ENCODE data around the gene KRT26. TPM values are rescaled to one million over a fixed set of nuclear protein-coding genes. Genes with fewer than 3 reads are reported as not detected.

Gene KRT26
- total RNA-seq, 1 donor from 2014 or later: not detected

DNA sequence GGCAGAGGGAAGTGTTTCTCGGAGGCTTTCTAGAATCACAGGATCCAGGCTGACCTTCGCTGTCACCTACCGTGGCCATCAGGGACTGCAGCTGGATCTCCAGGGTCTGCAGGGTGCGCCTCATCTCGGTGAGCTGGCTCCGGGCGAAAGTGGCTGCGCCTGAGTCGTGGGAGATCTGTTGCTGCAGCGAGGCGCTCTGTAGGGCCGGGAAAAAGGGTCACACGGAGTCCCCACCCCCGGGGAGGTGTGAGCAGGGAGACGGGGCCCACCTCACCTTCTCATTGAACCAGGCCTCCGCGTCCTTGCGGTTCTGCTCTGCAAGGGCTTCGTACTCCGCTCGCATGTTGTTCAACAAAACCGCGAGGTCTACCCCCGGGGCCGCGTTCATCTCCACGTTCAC is 24.8 kb upstream of the KRT26 start:
- intact Hi-C loops (cut with DNase I): no loop called here
- no peak for DNase-seq (ENCODE audit: low spot score)

DNA sequence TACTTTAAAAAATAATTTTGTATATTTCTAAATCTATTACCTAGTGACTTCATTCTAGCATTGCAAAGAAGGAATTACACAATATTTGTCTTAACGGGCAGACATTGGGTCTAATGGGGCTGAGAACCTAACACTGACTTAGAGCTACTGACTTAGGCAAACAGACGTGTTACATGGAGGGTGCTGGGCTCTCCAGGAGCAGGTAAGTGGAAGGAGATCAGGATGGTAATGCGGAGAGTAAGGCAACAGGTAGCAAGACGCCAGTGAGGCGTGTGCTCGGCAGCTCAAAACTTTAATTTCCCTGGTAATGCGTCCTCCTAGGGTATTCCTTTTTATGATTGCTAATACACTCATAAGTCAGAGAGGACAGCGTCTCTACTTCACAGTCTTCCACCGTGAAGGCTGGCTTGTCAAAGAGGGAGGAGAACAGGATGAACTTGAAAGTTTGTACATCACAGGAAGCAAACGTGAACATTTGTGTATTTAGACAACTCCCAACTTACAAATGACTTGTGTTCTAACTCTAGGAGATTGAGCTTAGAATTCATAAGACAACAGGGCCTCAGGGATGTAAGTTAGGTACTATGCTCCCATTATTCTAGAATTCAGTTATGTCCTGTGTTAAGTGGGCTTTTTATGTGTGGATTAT is 23.1 kb upstream of the KRT26 start:
- no peak for DNase-seq (ENCODE audit: low spot score)
- intact Hi-C loops (cut with DNase I): no loop called here

DNA sequence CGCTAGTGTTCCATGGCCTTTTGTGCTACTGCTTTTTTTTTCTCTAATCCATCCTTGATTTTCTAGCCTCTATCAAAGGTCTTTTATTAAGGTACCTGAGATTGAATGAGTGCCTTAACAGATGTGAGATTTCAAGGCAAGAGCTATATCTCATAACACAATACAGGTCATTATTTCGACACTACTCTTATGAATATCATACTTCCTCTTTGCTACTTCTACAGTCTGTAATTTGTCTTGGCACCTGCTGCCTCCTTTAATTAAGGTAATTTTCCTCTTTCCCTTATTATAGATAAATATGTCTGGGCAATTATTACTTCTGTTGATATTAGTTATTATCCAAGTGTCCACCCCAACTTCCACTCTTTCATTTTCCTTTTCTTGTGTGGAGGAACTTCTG is 22.5 kb upstream of the KRT26 start:
- intact Hi-C loops (cut with DNase I): loop anchor here (5.0 kb wide), 1 partner anchor 172 kb away; no protein-coding TSS in a partner anchor

DNA sequence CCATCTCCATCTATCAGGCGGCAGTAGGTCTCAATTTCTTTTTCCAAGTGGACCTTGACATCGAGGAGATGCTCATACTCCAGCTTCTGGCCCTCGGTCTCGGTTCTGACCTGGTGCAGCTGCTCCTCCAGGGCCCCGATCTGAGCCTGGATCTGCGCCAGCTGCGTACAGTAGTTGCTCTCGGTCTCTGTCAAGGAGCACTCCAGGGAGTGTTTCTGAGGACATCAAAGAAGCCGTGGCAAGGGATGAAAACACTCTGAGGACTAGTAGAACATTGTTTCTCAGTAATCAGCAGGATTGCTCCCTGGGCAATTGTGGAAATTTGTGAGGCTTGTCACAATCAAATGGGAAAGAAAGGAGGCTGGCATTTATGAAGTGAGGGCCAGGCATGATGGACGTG is 21.8 kb upstream of the KRT26 start:
- intact Hi-C loops (cut with DNase I): loop anchor here (5.0 kb wide), 1 partner anchor 172 kb away; no protein-coding TSS in a partner anchor
- no peak for DNase-seq (ENCODE audit: low spot score)

More for the DNA sequence above, 22.5 kb upstream of the KRT26 start:
- no peak for DNase-seq (ENCODE audit: low spot score)

DNA sequence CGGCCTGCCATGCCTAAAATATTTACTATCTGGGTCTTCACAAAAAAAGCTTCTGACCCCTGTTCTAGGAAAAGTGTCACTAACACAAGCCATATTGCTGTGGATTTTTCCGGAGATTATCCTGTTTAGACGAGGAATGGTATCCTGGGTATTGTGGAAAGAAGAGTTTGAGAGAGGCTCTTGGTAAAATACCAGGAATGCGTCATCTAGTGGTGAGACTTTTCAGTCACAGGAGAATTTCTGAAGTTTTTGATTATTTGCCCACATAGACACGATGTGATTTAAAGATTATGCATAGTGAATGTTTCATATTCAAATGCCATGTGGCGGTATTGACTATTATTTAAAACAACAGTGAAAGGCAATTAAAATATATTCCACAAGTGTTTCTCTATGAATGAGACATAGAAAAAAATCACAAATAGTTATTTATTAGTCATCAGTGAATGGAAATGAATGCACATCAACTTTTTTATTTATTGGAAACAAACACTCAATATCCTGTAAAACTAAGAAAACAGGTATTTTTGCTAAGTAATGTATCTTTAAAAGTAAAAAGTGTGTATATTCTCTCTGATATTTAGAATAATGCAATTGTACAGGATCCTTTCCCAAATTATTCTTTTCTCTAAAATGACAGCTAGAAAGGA is 19.9 kb upstream of the KRT26 start:
- intact Hi-C loops (cut with DNase I): loop anchor here (5.0 kb wide), 1 partner anchor 170 kb away; no protein-coding TSS in a partner anchor
- no peak for DNase-seq (ENCODE audit: low spot score)

DNA sequence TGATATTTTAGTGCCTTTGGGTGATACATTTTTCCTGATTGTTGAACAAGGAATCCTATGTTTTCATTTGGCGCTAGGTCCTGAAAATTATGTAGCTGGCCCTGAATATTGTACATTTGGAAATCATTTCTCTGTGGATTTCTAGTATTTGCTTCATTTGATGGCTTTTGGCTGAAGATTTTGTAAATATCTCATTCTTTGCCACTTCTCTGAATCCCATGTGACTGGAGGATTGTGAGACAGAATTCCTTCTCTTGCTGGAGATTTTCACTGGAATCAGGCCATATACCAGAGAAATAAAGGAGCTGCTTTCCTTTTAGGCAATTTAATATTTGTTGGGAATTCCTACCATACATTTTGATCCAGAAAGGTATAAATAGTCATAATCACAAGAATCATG is 19.1 kb upstream of the KRT26 start:
- no peak for DNase-seq (ENCODE audit: low spot score)
- intact Hi-C loops (cut with DNase I): loop anchor here (5.0 kb wide), 1 partner anchor 169 kb away; no protein-coding TSS in a partner anchor

DNA sequence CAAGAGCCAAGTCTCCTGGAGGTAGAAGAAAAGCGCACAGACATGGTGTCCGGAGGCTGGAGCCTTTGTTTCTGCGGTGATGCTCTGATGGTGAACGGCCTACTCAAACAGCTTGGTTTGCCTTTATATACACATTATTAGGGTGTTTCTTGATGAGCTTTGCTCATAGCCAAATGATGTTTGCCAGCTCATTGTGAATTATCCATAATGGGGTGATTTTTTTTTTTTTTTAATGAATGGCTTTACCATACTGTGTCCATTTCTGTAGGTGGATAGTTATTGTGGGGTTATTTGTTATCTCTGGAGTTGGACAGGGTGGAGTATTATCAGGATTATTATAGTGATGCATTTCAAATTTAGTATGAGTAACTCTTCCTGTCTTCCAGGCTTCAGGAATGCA is 10.4 kb upstream of the KRT26 start, which contains the start of gene KRT27:
TSS of gene KRT27 (minus strand) at position 101 of the 400 bp plus-strand sequence. CDS start at position 44, 57 bp downstream.
- DNase-seq (ENCODE audit: low spot score): no peak
- intact Hi-C loops (cut with DNase I): no loop called here

DNA sequence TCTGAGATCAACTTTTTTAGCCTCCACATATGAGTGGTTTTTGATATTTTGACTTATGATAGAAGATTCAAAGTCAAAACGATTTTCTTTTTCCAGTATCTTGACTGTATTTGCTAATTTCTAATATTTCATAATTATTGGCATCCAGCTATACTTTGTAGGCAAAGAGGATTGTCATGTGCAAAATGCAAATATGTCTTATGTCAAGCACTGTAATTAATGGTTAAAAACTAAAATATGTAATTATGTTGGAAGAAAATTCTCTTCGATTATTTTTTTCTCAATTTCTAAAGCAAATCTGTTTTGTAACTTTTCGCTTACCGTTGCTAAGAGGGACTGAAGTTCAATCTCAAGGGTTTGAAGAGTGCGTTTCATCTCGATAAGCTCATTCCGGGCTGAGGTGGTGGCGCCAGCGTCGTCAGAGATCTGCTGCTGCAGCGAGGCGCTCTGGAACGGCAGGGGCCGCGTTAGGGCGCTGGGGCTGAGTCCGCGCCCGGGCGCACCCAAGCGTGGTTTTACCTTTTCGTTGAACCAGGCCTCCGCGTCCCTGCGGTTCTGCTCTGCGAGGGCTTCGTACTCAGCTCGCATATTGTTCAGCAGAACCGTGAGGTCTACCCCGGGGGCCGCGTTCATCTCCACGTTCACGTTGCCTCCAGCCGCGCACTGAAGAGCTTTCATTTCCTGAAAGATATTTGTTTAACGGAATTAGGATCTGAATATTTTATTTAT is 7.3 kb upstream of the KRT26 start:
- intact Hi-C loops (cut with DNase I): no loop called here
- no peak for DNase-seq (ENCODE audit: low spot score)

DNA sequence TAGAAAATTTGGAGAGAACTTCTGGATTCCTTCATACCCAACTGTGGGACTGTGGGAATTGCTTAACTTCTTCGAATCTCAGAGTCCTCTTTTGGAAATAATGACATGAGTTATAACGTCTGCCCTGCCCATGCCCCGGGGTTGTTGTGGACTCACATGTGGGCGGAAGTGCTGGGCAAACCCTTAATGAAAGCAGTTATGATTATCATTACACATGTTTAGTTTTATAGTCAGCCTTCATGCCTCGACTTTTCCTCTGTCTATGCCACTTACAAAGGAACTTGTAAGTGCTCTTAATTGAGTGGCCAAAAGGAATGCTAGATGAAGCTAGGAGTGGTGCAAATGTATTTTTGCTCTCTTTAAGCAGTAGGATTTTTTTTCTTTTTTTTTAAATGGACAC is 6.5 kb upstream of the KRT26 start:
- intact Hi-C loops (cut with DNase I): no loop called here

DNA sequence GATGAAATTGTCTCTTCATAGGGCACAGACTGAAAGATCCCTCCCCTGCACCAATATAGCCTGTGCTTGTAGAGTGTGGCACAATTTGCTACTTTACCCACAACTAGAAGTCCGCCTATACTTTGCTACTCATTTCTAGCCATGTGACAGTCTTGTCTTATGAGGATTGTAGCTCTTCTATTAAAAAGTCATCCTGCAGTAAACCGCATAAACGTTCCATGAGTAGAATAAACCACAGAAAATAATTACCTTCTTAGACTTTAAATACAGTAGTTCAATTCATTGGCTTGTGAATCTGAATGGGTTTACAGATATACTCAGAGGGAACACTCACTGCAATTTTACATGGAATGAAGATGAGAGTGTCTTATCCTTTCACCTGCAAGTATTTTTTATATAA is 6.0 kb upstream of the KRT26 start:
- intact Hi-C loops (cut with DNase I): no loop called here
- no peak for DNase-seq (ENCODE audit: low spot score)

More for the DNA sequence above, 6.5 kb upstream of the KRT26 start:
- DNase-seq (ENCODE audit: low spot score): no peak

DNA sequence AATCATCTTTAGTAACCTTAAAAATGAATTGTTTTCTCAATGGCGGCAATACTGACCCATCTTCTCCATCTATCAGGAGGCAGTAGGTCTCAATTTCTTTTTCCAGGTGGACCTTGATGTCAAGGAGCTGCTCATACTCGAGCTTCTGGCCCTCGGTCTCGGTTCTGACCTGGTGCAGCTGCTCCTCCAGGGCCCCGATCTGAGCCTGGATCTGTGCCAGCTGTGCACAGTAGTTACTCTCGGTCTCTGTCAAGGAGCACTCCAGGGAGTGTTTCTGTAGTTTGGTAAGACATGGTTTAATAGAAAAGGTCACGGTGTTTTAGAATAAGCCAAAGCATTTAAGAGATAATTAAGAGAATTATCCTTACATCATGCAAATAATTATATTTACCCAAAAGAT is 5.5 kb upstream of the KRT26 start:
- DNase-seq (ENCODE audit: low spot score): no peak
- intact Hi-C loops (cut with DNase I): no loop called here

DNA sequence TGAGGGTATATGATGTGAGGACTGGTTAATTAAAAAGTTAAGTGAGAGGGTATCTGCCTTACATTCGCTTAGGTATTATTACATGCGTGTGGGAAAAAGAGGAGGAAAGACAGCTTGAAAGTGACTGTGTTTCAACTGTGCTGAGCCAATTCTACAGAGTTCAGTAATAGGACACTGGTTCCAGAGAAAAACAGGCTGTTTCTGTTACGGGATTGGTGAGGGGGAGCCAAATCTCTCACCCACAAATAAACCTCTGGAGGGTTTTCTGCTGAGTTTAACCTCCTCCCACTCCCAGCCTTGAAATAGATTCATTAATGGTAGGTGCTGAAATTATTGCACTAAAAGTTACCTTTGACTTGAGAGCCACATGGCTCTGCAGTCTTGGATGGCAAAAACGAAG is 3.9 kb upstream of the KRT26 start:
- no peak for DNase-seq (ENCODE audit: low spot score)
- intact Hi-C loops (cut with DNase I): no loop called here

DNA sequence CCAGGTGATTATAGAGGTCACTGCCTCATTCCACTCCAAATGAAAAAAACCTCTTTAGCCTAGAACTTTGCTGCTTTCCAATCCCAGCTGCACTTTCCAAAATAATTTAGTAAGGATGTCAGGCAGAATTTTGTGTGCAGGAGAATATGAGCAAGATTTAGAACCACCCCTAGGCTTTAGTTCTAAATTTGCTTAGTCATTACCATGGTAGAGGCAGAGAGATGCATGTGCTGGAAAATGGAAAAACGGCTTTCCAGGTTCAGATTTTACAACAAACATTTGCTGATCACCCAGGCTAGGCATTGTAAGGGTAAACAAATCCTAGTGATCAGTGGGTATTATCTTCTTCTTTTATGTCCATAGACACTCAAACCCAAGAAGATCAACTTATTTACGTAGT is 6.3 kb downstream of the KRT26 start:
- DNase-seq (ENCODE audit: low spot score): no peak
- intact Hi-C loops (cut with DNase I): no loop called here

DNA sequence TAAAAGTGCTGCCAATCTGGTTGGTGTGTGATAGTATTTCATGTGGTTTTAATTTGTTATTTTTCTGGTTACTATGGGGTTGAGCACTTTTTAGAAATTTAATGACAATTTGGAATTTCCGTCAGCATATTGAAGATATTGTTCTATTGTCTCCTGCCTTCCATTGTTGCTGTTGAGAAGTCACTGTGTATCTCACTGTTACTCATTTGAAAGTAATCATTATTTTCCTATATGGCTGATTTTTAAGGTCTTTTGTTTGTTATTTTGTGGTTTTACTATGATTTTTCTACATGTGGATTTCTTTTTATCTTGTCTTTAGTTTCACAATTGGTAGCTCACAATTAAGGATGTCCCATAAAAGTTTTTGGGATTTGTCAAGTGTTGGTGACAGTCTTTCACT is 8.2 kb downstream of the KRT26 start:
- intact Hi-C loops (cut with DNase I): no loop called here
- no peak for DNase-seq (ENCODE audit: low spot score)

DNA sequence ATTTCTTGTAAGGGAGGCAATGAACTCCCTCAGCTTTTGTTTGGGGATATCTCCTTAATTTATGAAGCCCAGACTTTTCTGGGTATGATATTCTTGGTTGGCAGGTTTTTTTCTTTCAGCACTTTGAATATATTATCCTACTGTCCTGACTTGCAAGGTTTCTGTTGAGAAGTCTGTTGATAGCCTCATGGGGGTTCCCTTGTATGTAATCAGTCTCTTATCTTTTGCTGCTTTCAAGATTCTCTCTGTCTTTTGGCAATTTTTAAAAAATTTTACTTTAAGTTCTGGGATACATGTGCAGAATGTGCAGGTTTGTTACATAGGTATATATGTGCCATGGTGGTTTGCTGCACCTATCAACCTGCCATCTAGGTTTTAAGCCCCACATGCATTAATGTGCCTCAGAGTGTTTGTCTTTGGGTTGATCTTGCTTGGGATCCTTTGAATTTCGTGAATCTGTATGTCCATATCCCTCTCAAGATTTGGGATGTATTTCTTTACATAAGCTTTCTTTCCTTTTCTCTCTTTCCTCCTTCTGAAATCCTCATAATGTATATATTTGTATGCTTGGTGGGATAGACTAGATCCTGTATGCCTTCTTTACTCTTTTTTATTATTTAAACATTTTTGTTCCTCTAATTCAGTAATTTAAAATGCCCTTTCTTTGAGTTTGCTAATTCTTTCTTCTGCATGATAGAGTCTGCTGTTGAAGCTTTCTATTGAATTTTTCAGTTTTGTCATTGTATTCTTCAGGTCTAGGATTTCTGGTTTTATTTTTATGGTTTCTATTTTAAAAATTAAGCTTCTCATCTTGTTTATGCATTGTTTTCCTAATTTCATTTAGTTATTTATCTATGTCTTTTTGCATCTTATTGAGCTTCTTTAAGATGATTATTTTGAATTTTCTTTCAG is 11.6 kb downstream of the KRT26 start:
- intact Hi-C loops (cut with DNase I): no loop called here
- no peak for DNase-seq (ENCODE audit: low spot score)

DNA sequence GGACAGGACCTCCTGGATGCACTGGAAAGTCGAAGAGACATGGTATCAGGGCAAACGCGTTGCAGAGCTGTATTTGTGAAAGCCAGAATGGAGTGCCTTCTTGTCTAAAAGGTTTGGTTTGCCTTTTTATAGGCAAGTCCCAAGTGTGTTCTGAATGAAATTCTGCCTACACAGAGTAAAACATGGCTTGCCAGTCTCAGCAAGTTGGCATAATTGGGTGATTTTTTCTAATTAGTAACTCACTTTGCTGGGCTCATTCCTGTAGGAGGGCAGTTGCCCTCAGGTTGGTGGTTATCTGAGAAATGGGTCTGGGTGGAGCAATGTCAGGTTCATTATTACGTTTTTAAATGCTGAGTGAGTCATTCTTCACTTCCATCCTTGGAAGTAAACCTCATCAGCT is 16.8 kb downstream of the KRT26 start, which contains the start of gene KRT25:
TSS of gene KRT25 (minus strand) at position 101 of the 400 bp plus-strand sequence. CDS start at position 41, 60 bp downstream.
- DNase-seq (ENCODE audit: low spot score): no peak
- intact Hi-C loops (cut with DNase I): no loop called here

DNA sequence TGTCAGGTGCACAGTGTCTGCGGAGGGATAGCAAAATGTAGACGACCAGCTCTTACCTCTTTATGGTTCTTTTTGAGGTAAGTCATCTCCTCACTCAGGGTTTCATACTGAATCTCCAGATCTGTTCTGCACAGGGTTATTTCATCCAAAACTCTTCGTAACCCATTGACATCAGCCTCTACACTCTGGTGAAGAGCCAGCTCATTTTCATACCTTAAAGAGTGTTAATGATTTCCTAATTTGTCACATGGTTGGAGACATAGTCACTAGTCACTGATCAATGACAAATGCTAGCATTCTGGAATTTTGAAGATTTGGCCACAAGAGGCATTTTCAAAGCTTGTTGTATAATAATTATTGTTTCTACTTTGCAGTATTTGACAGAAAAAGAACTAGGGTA is 18.2 kb downstream of the KRT26 start:
- intact Hi-C loops (cut with DNase I): no loop called here
- DNase-seq (ENCODE audit: low spot score): no peak

DNA sequence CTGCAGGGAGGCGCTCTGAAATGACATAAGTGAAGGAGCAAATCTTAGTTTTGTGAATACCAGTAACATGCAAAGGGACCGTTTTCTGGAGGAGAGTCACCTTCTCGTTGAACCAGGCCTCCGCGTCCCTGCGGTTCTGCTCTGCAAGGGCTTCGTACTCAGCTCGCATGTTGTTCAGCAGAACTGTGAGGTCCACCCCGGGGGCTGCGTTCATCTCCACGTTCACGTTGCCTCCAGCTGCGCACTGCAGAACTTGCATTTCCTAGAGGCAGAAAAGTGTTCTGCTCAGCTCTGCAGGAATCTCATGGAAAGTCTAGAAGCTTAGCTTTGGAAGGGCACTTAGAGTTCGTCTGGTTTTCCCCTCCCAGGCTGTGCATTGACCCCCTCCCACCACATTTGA is 20.9 kb downstream of the KRT26 start:
- intact Hi-C loops (cut with DNase I): no loop called here
- DNase-seq (ENCODE audit: low spot score): no peak

DNA sequence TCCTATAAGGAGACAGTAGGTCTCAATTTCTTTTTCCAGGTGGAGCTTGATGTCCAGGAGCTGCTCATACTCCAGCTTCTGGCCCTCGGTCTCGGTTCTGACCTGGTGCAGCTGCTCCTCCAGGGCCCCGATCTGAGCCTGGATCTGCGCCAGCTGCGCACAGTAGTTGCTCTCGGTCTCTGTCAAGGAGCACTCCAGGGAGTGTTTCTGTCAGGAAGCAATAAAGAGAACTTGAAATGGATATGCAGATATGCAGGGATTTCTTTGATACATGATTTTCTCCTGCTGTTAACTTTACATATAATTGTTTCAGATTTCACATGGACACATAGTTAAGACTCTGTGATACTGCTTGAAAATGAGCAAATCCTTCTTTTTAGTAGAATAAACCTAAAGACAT is 21.6 kb downstream of the KRT26 start:
- DNase-seq (ENCODE audit: low spot score): no peak
- intact Hi-C loops (cut with DNase I): no loop called here

Data from cardiac septum (tissue), 1 donor.